MM.1S (cell line): Measurements from ENCODE around the gene PRKCB.

Source experiments
- DNase-seq: peaks from one replicate; pipeline ENCODE4 v3.0.0-alpha.2; 2015
- H2AFZ ChIP-seq: fragments of 300-600 bp; sonication (generic); 2 replicates; pipeline ENCODE4 v1.6.0; 2016; ENCODE audit warnings: antibody characterized with exemption, low read length
- H3F3A ChIP-seq: fragments of 300-600 bp; sonication (generic); 2 replicates; pipeline ENCODE4 v1.6.1; 2016; ENCODE audit warnings: mild to moderate bottlenecking, antibody characterized with exemption, low read length, moderate library complexity, mixed read lengths; ENCODE audit not compliant: insufficient read depth
- H3K27ac ChIP-seq: fragments of 300-600 bp; sonication (generic); 2 replicates; pipeline ENCODE4 v1.5.1; 2016; ENCODE audit warnings: mild to moderate bottlenecking, low read length
- H3K27me3 ChIP-seq: fragments of 300-600 bp; sonication (generic); replicated peaks from 2 replicates; pipeline ENCODE4 v1.6.0; 2016; ENCODE audit warnings: low read length; ENCODE audit not compliant: insufficient read depth
- H3K36me3 ChIP-seq: fragments of 300-600 bp; sonication (generic); replicated peaks from 2 replicates; pipeline ENCODE4 v1.6.1; 2016; ENCODE audit warnings: mild to moderate bottlenecking, low read length, mixed read lengths; ENCODE audit not compliant: insufficient read depth
- H3K4me1 ChIP-seq: fragments of 300-600 bp; sonication (generic); 2 replicates; pipeline ENCODE4 v1.6.1; 2016; ENCODE audit warnings: low read length, mixed read lengths
- H3K4me2 ChIP-seq: fragments of 300-600 bp; sonication (generic); 2 replicates; pipeline ENCODE4 v1.6.0; 2016; ENCODE audit warnings: low read depth, low read length
- H3K4me3 ChIP-seq: fragments of 300-600 bp; sonication (generic); 2 replicates; pipeline ENCODE4 v1.5.1; 2016; ENCODE audit warnings: low read length, mixed read lengths
- H3K79me2 ChIP-seq: fragments of 300-600 bp; sonication (generic); 2 replicates; pipeline ENCODE4 v1.6.1; 2016; ENCODE audit warnings: mixed run types, low read length, mixed read lengths
- H3K9ac ChIP-seq: fragments of 300-600 bp; sonication (generic); 2 replicates; pipeline ENCODE4 v1.6.1; 2016; ENCODE audit warnings: low read length, mixed read lengths
- H3K9me2 ChIP-seq: fragments of 300-600 bp; sonication (generic); replicated peaks from 2 replicates; pipeline ENCODE4 v1.6.1; 2016; ENCODE audit warnings: mild to moderate bottlenecking, low read length, mixed read lengths; ENCODE audit not compliant: insufficient read depth
- H3K9me3 ChIP-seq: fragments of 300-600 bp; sonication (generic); replicated peaks from 2 replicates; pipeline ENCODE4 v1.6.1; 2016; ENCODE audit warnings: mild to moderate bottlenecking, low read length, mixed read lengths; ENCODE audit not compliant: insufficient read depth
- H4K20me1 ChIP-seq: fragments of 300-600 bp; sonication (generic); 2 replicates; pipeline ENCODE4 v1.6.1; 2016; ENCODE audit warnings: mild to moderate bottlenecking, low read length, moderate library complexity, mixed read lengths; ENCODE audit not compliant: insufficient read depth
- CTCF ChIP-seq: fragments of 300-600 bp; sonication (generic); IDR thresholded peaks from 2 replicates; pipeline ENCODE4 v1.5.1; 2016; ENCODE audit warnings: antibody characterized with exemption, low read length, mixed read lengths
- EZH2 ChIP-seq: fragments of 300-600 bp; sonication (generic); optimal IDR thresholded peaks from 2 replicates; pipeline ENCODE3; 2017; ENCODE audit warnings: low read depth, mild to moderate bottlenecking, antibody characterized with exemption, low read length, mixed read lengths
- EZH2phosphoT487 ChIP-seq: fragments of 300-600 bp; sonication (generic); IDR thresholded peaks from 2 replicates; pipeline ENCODE4 v1.6.1; 2018; ENCODE audit warnings: antibody characterized with exemption, low read length

Gene PRKCB

GRCh38 chr16:24141917-24142316 lies 306.1 kb downstream of the PRKCB start:
- no peak overlapping the region for H2AFZ ChIP-seq
- no peak overlapping the region for H3K4me3 ChIP-seq
- no peaks in the 10 kb centered on the region for H3F3A ChIP-seq
- H3K9me2 ChIP-seq = no peaks in the 10 kb centered on the region
- no peaks in the 10 kb centered on the region for H3K36me3 ChIP-seq
- no peaks in the 10 kb centered on the region for H3K9me3 ChIP-seq
- no peak overlapping the region for H3K4me2 ChIP-seq
- DNase-seq = no peak
- no peak overlapping the region for H3K9ac ChIP-seq
- no peaks in the 10 kb centered on the region for H3K27me3 ChIP-seq
- no peaks in the 10 kb centered on the region for H4K20me1 ChIP-seq
- H3K79me2 ChIP-seq = no peaks in the 10 kb centered on the region
- H3K27ac ChIP-seq = no peak overlapping the region
- TF ChIP-seq EZH2phosphoT487 (no peak), CTCF (no peak), EZH2 (no peak)
- H3K4me1 ChIP-seq = no peaks in the 10 kb centered on the region

- Histone ChIP-seq H3K27ac (no peak overlapping the region), H4K20me1 (no peaks in the 10 kb centered on the region), H3K4me2 (no peak overlapping the region), H3K4me1 (no peaks in the 10 kb centered on the region), H3K9ac (no peak overlapping the region), H3K4me3 (no peak overlapping the region), H3F3A (no peaks in the 10 kb centered on the region), H3K79me2 (no peaks in the 10 kb centered on the region), H2AFZ (no peak overlapping the region), H3K9me2 (no peaks in the 10 kb centered on the region), H3K9me3 (no peaks in the 10 kb centered on the region), H3K27me3 (no peaks in the 10 kb centered on the region), H3K36me3 (no peaks in the 10 kb centered on the region)
- DNase-seq = no peak
- TF ChIP-seq CTCF = no peak
- no peak for TF ChIP-seq EZH2phosphoT487
- TF ChIP-seq EZH2 = no peak
Measured at GRCh38 chr16:24145927-24146326, 310.1 kb downstream of the PRKCB start.

GRCh38 chr16:24146518-24146917 lies 310.7 kb downstream of the PRKCB start:
- Histone ChIP-seq H3K9me3 (no peaks in the 10 kb centered on the region), H2AFZ (no peak overlapping the region), H3K9me2 (no peaks in the 10 kb centered on the region), H3K4me1 (no peaks in the 10 kb centered on the region), H3K4me3 (no peak overlapping the region), H4K20me1 (no peaks in the 10 kb centered on the region), H3F3A (no peaks in the 10 kb centered on the region), H3K27ac (no peak overlapping the region), H3K79me2 (no peaks in the 10 kb centered on the region), H3K4me2 (no peak overlapping the region), H3K9ac (no peak overlapping the region), H3K27me3 (no peaks in the 10 kb centered on the region), H3K36me3 (no peaks in the 10 kb centered on the region)
- DNase-seq = no peak
- no peak for TF ChIP-seq EZH2
- no peak for TF ChIP-seq CTCF
- no peak for TF ChIP-seq EZH2phosphoT487
